Measurements from ENCODE around the gene CLCA4.
"Not testable (repeated sequence)": the region's sequence is repeated elsewhere in the genome, so short reads cannot be mapped to it uniquely, and the experiment has no call there.

CLCA4 gene

DNA sequence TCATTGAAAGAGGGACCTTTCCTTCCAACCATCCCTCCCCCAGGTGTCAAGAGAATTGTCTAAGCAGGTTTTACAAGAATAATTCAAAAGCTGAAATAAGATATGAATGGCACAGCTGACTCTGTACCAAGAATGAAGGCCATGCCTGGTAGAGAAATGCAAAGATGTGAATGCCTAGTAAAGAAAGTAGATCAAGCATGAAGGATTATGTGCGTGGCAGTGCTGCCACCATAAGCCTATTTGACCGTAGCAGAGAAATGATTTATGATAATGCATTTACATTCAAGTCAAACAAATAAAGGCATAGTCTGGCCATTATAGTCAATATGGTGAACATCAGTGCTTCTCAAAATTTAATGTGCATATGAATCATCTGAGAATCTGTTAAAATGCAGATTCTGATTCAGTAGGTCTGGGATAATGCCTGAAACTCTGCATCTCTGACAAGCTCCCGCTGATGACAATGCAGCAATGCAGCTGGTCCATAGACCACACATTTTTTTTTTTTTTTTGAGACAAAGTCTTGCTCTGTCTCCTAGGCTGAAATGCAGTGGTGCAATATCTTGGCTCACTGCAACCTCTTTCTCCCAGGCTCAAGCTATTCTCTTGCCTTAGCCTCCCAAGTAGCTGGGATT lies 16.6 kb upstream of the CLCA4 start:
- no peak for DNase-seq (ENCODE audit: low read depth)

DNA sequence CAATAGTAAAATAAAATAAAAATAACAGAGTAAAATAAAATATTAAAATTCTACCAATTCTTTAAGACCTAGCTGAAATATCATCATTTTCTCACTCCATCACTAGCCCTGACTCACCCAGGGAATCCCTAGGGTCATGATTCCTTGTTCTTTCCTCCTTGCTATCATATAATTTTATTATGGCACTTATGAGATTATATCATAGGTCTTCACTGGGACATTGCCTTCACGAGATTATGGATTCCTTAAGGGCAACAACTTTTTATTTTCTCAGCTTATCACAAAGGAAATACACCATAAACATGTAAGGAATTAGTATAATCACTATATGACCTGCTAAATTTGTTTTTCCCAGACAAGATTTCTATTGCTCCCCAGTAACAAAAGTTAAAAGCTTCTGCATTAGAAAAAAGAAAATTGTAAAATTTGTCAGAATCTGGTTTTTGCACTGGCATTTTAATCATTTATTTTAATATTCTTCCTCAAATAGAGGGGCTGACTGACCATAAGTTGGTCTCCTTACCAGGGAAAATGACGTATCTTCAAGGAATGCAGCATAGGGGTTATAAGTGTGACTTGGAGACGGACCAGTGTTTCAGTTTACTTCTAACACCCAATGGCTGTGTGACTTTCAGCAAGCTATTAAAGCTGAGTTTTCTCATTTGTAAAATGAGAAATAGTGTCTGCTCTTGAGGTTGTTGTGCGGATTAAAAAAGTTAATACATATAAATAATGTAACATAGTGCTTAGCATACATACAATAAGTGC lies 8.8 kb upstream of the CLCA4 start:
- no peak for DNase-seq (ENCODE audit: low read depth)

- no peak for DNase-seq (ENCODE audit: low read depth)
Observed at GRCh38 chr1:86538775-86539174, 8.1 kb upstream of the CLCA4 start.

DNA sequence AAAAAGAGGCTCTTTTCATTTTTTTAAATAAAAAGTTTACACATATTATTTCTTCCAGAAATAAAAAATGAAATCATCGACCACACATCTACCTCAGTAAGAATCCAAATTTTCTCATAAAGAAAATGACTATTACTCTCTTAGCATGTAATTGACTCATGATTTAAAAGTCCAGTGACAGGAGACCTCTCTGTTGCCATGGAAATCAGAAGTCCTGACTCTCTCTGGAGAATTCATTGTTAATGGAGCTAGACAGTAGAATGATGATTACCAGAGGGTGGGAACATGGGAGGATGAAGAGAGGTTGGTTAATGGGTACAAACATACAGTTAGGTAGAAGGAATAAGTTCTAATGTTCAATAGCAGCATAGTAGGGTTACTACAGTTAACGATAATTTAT lies 5.0 kb upstream of the CLCA4 start:
- peak; percentile 0 for DNase-seq (ENCODE audit: low read depth)

DNA sequence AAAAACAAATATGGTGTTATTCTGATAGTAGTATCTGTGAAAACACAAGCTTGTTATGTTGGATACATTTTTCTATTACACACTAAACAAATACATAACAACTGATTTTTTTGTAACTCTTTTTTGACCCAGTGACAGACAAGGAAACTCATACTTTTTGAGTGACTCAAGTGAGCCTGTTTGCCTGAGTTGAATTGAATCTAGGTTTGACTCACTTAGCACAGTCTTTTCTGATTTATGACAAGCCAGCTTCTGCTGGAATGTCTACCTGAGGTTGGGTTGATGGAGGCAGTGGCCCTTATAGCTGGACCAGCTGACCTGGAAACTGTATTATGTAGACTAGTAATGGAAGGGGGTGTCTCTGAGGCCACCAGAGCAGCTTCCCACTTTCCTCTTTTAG lies 4.2 kb upstream of the CLCA4 start:
- no peak for DNase-seq (ENCODE audit: low read depth)

DNA sequence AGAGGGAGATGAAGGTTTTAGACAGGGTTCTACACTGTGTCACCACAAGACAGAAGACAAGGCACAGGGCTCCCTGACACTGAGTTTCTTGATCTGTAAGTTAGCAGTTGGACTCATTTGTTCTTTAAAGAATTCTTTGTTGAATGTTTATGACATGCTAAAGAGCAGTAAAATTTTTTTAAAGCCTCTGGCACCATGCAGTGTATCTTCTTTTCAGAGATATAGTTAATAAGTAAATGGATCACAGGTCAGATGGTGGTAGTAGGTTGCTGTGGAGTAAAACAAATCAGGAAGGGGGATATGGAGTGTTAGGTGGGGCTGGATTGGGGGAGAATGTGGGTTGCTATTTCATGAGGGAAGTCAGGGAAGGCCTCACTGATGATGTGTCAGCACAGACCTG lies 2.0 kb downstream of the CLCA4 start:
- DNase-seq (ENCODE audit: low read depth), result no peak

- no peak for DNase-seq (ENCODE audit: low read depth)
Observed at GRCh38 chr1:86551305-86551704, 4.4 kb downstream of the CLCA4 start.

DNA sequence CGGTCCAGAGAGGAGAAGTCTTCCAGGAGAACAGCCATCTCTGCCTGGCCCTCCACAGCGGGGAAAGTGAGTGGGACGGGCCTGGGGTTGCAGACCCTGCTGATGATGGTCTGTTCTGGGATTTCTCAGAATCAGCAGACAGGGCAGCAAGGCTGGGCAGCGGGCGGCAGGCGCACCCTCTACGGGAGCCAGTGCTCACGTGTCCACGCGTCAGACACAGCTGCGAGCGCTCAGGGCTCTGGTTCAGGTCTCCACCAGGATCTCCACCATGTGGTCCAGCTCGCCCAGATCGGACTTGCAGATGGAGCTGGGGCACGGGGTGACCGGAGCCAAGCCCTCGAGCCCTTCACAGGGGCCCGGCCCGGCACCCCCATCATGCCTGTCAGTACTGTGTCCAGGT lies 5.5 kb downstream of the CLCA4 start:
- no peak for DNase-seq (ENCODE audit: low read depth)

DNA sequence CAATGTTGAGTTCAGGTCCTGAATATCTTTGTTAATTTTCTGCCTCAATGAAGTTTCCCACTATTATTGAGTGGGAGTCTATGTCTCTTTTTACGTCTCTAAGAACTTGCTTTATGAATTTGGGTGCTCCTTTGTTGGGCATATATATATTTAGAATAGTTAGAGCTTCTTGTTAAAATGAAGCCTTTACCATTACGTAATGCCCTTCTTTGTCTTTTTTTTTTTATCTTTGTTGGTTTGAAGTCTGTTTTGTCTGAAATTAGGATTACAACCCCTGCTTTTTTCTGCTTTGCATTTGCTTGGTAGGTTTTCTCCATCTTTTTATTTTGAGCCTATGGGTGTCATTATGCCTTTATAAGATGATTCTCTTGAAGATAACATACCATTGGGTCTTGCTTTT lies 10.9 kb downstream of the CLCA4 start:
- no peak for DNase-seq (ENCODE audit: low read depth)

DNA sequence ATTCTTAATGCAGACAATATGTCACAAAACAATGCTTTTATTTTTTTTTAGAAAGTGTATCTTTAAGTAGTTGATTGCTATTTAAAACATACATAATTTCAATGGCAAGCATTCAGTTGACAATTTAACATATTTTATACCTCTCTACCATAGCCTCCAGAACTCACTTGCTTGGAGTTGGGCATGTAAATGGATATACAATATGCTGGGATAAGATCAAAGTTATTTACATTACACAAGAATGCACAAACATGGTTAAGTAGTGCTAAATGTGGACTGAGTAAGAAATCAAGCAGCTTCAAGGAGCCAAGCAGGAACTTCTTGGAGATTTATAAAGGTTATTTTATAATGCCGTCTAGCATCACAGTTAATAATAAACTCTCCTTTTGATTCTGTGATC lies 17.0 kb downstream of the CLCA4 start:
- DNase-seq (ENCODE audit: low read depth), result no peak

GRCh38 chr1:86567341-86567740 lies 20.5 kb downstream of the CLCA4 start:
- DNase-seq (ENCODE audit: low read depth), result no peak

GRCh38 chr1:86567878-86568277 lies 21.0 kb downstream of the CLCA4 start:
- no peak for DNase-seq (ENCODE audit: low read depth)

DNA sequence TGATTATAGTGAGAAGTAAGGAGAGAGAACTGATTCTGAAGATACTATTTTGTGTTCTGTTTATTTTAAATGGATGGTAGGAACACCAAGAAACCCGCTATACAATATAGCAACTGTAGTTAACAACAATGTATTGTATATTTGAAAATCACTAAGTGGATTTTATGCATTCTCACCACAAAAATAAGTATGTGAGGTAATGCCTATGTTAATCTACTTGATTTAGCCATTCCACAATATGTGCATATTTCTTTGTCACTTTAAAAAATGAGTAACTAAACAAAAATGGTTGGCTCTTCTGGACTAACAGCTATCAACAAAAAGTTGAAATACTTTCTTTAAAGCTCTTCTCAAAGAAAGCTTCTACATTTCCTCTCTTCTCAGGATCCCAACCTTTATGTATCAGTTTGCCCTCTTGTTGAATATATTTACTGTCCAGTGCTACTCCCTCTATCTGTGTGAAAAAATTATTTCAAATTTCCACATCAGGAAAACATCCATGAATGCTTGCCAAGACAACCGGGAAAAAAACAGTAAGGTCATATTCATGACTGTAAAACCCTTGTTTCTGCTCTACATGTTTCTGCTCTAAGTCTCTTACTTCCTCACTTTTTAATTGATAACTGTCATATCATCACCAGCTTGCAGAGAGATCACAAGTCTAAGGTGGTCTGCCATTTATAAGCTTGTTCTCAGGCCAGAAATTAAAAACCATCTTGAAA lies 27.0 kb downstream of the CLCA4 start:
- no peak for DNase-seq (ENCODE audit: low read depth)

GRCh38 chr1:86581231-86581630 lies 34.4 kb downstream of the CLCA4 start:
- DNase-seq (ENCODE audit: low read depth), result no peak

GRCh38 chr1:86582161-86582560 lies 35.3 kb downstream of the CLCA4 start:
- DNase-seq (ENCODE audit: low read depth), result no peak

- DNase-seq (ENCODE audit: low read depth), result no peak
Observed at GRCh38 chr1:86583032-86583431, 36.2 kb downstream of the CLCA4 start.

GRCh38 chr1:86583593-86583992 lies 36.7 kb downstream of the CLCA4 start:
- no peak for DNase-seq (ENCODE audit: low read depth)

DNA sequence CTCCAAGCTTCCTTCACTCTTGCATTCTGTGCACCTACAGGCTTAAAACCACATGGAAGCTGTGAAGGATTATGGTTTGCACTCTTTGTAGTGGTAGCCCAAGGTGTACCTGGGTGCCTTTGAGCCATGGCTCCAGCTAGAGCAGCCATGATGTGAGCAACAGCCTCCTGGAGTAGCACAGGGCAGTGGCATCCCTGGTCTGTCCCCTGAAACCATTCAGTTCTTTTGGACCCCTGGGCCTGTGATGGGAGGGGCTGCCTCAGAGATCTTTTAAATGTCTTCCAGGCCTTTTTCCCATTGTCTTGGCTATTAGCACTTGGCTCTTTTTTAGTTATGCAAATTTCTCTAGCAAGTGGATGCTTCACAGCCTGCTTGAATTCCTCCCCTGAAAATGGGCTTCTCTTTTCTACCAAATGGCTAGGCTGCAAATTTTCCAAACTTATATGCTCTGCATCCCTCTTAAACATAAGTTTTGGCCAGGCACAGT lies 47.4 kb downstream of the CLCA4 start:
- no peak for DNase-seq (ENCODE audit: low read depth)

DNA sequence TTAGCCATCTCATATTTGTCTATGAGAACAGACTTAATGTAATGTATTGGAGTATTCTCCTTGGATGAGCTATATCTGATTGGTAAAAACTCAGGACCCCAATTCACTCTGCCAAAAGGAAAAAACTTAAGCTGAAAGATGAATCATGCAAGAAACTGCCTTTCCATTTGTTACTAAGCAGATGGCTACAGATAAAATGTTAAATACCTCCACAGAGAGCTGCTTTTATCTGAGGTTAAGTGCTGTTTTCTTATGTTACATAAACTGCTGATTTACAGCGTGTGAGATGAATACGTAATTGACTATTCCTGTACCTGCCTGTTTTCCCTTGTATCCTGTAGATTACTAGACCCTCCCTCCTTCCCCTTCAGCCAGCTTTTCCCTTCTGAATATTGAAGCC lies 49.3 kb downstream of the CLCA4 start:
- DNase-seq (ENCODE audit: low read depth), result no peak

- no peak for DNase-seq (ENCODE audit: low read depth)
Observed at GRCh38 chr1:86596741-86597290, 49.9 kb downstream of the CLCA4 start.

GRCh38 chr1:86606080-86606479 lies 59.2 kb downstream of the CLCA4 start:
- DNase-seq (ENCODE audit: low read depth), result not testable (repeated sequence)

- no peak for DNase-seq (ENCODE audit: low read depth)
Observed at GRCh38 chr1:86616433-86616832, 69.6 kb downstream of the CLCA4 start.

- DNase-seq (ENCODE audit: low read depth), result no peak
Observed at GRCh38 chr1:86616871-86617270, 70.0 kb downstream of the CLCA4 start.
